Measurements from ENCODE around the gene PTTG1.

DNA sequence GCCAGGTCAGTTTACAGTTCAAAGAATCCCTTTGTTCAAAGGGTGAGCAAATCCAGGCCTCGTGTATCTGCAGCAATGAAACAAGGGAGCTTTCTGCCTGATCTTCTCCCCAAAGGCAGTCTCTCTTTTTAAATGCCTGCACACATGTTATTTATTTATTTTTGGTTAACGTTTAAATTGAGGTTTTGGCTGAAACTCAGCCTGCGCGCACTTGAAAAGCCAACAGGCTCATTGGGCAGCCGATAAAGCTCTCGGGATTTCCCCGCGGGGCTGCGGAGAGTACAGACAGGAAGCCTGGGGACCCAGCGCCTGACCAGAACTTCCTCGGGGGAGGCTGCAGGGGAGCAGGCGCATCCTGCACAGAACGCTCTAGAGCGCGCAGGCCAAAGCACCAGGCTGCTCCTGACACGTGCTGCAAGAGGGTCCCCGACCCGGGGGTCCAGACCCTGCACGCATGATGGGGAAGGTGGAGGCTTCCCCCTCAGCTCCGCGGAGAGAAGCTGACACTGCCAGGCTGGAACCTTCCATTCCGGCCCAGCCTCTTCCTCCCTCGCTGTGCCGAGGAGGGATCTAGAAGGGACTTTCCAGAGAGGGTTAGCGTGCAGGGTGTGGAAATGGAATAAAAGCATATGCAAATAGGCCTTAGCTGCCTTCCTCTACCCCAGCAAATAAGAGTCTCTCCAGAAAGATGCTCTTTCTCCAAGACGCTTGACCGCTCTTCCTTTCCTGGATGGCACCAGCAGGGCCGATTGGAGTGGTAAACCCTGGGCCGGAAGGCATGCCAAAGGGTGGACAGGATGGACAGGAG, 46.1 kb downstream of the PTTG1 start:
- TF ChIP-seq, protein P1, sequence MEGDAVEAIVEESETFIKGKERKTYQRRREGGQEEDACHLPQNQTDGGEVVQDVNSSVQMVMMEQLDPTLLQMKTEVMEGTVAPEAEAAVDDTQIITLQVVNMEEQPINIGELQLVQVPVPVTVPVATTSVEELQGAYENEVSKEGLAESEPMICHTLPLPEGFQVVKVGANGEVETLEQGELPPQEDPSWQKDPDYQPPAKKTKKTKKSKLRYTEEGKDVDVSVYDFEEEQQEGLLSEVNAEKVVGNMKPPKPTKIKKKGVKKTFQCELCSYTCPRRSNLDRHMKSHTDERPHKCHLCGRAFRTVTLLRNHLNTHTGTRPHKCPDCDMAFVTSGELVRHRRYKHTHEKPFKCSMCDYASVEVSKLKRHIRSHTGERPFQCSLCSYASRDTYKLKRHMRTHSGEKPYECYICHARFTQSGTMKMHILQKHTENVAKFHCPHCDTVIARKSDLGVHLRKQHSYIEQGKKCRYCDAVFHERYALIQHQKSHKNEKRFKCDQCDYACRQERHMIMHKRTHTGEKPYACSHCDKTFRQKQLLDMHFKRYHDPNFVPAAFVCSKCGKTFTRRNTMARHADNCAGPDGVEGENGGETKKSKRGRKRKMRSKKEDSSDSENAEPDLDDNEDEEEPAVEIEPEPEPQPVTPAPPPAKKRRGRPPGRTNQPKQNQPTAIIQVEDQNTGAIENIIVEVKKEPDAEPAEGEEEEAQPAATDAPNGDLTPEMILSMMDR (conservative IDR thresholded peaks at IDR 0.05) = no peak
- no peak for TF ChIP-seq EZH2 (IDR thresholded peaks at IDR 0.05; ENCODE audit: low read depth)

All from PC-9 (cell line).